ENCODE data around the gene MPV17L2. TPM values are rescaled to one million over a fixed set of nuclear protein-coding genes. Genes with fewer than 3 reads are reported as not detected.
A peak's percentile ranks its signal among the peaks of the same experiment; 100 is the strongest.
"Not testable (repeated sequence)": the region's sequence is repeated elsewhere in the genome, so short reads cannot be mapped to it uniquely, and the experiment has no call there.

The MPV17L2 gene
- total RNA-seq, 1 experiment from 2014 or later, result 12.9 TPM

GRCh38 chr19:18205200-18205892 lies 12.3 kb downstream of the MPV17L2 start:
- peak; percentile 51 for DNase-seq (ENCODE audit: unreplicated experiment)
- Mint-ChIP-seq H3K9me3 (ENCODE audit: unreplicated experiment) (no peaks in the 10 kb centered on the region), H3K4me3 (ENCODE audit: unreplicated experiment) (peak overlapping the region; percentile 95), H3K36me3 (ENCODE audit: insufficient read depth, unreplicated experiment) (peaks cover 7% of the 10 kb centered on the region), H3K27ac (ENCODE audit: low read depth, unreplicated experiment) (peak overlapping the region; percentile 95), H3K4me1 (ENCODE audit: insufficient read depth, unreplicated experiment) (peaks cover 5% of the 10 kb centered on the region), H3K27me3 (ENCODE audit: insufficient read depth, unreplicated experiment) (no peaks in the 10 kb centered on the region)
- POLR2A ChIA-PET, result interaction anchor here (0.6 to 5.6 kb wide), 21 partner anchors 12 to 971 kb away, joined by 3 to 147 read pairs (median 4); partner anchors contain the start of genes IFI30, JUND, LSM4 and MPV17L2
- intact Hi-C loops (cut with micrococcal nuclease), result no loop called here
- CTCF ChIA-PET, result interaction anchor here (0.6 to 2.7 kb wide), 11 partner anchors 14 to 206 kb away, joined by 3 to 18 read pairs (median 4); no protein-coding TSS in a partner anchor
- BruUV-seq (replicated peaks), result no TSS peak
- no peak for TF ChIP-seq CTCF (IDR thresholded peaks at IDR 0.05; ENCODE audit: unreplicated experiment)

GRCh38 chr19:18206018-18206417 lies 13.0 kb downstream of the MPV17L2 start:
- DNase-seq (ENCODE audit: unreplicated experiment), result no peak
- BruUV-seq (replicated peaks), result no TSS peak
- peaks cover 7% of the 10 kb centered on the region for H3K36me3 Mint-ChIP-seq (ENCODE audit: insufficient read depth, unreplicated experiment)
- H3K9me3 Mint-ChIP-seq (ENCODE audit: unreplicated experiment), result no peaks in the 10 kb centered on the region
- ChIA-PET CTCF (interaction anchor here (0.5 to 2.7 kb wide), 10 partner anchors 14 to 205 kb away, joined by 3 to 18 read pairs (median 4); no protein-coding TSS in a partner anchor), POLR2A (interaction anchor here (0.6 to 5.6 kb wide), 6 partner anchors 13 to 140 kb away, joined by 3 to 147 read pairs (median 6); partner anchors contain the start of genes JUND and MPV17L2)
- peaks cover 5% of the 10 kb centered on the region for H3K4me1 Mint-ChIP-seq (ENCODE audit: insufficient read depth, unreplicated experiment)
- intact Hi-C loops (cut with micrococcal nuclease), result no loop called here
- no peaks in the 10 kb centered on the region for H3K27me3 Mint-ChIP-seq (ENCODE audit: insufficient read depth, unreplicated experiment)
- no peak for TF ChIP-seq CTCF (IDR thresholded peaks at IDR 0.05; ENCODE audit: unreplicated experiment)
- H3K27ac Mint-ChIP-seq (ENCODE audit: low read depth, unreplicated experiment), result no peak overlapping the region
- H3K4me3 Mint-ChIP-seq (ENCODE audit: unreplicated experiment), result no peak overlapping the region

- Mint-ChIP-seq H3K27me3 (ENCODE audit: insufficient read depth, unreplicated experiment) (no peaks in the 10 kb centered on the region), H3K4me3 (ENCODE audit: unreplicated experiment) (no peak overlapping the region), H3K4me1 (ENCODE audit: insufficient read depth, unreplicated experiment) (peaks cover 1% of the 10 kb centered on the region), H3K27ac (ENCODE audit: low read depth, unreplicated experiment) (no peak overlapping the region), H3K36me3 (ENCODE audit: insufficient read depth, unreplicated experiment) (no peaks in the 10 kb centered on the region), H3K9me3 (ENCODE audit: unreplicated experiment) (no peaks in the 10 kb centered on the region)
- peak; percentile 42 for DNase-seq (ENCODE audit: unreplicated experiment)
- BruUV-seq (replicated peaks), result no TSS peak
- peak; percentile 51 for TF ChIP-seq CTCF (IDR thresholded peaks at IDR 0.05; ENCODE audit: unreplicated experiment)
- POLR2A ChIA-PET, result interaction anchor here (0.7 kb wide), 1 partner anchor 89 kb away, joined by 3 read pairs; no protein-coding TSS in a partner anchor
- intact Hi-C loops (cut with micrococcal nuclease), result loop anchor here (1.0 kb wide), 1 partner anchor 43 kb away; no protein-coding TSS in a partner anchor
- CTCF ChIA-PET, result interaction anchor here (0.5 to 3.6 kb wide), 13 partner anchors 14 to 249 kb away, joined by 3 to 38 read pairs (median 3); no protein-coding TSS in a partner anchor
Measured at GRCh38 chr19:18208098-18208951, 15.3 kb downstream of the MPV17L2 start.

- H3K4me3 Mint-ChIP-seq (ENCODE audit: unreplicated experiment); BruUV-seq (replicated peaks): not testable (repeated sequence)
Measured at GRCh38 chr19:18209912-18210311, 16.9 kb downstream of the MPV17L2 start.

More at GRCh38 chr19:18209912-18210311, 16.9 kb downstream of the MPV17L2 start:
- intact Hi-C loops (cut with micrococcal nuclease); H3K27ac Mint-ChIP-seq (ENCODE audit: low read depth, unreplicated experiment); H3K36me3 Mint-ChIP-seq (ENCODE audit: insufficient read depth, unreplicated experiment); H3K27me3 Mint-ChIP-seq (ENCODE audit: insufficient read depth, unreplicated experiment); DNase-seq (ENCODE audit: unreplicated experiment); H3K4me1 Mint-ChIP-seq (ENCODE audit: insufficient read depth, unreplicated experiment); H3K9me3 Mint-ChIP-seq (ENCODE audit: unreplicated experiment); POLR2A ChIA-PET: not testable (repeated sequence)
- CTCF ChIA-PET, result interaction anchor here (0.6 to 3.6 kb wide), 7 partner anchors 39 to 178 kb away, joined by 3 to 38 read pairs (median 3); no protein-coding TSS in a partner anchor
